Neural cell (in vitro differentiated cells): ENCODE data around the gene IFRD2. TPM values are rescaled to one million over a fixed set of nuclear protein-coding genes. Genes with fewer than 3 reads are reported as not detected.

Source experiments
- H2AFZ ChIP-seq: fragments of 200-600, 300-800 bp; sonication (generic), shearing (Covaris generic); 2 replicates; pipeline ENCODE4 v1.6.0; 2014; ENCODE audit warnings: low read depth, mild to moderate bottlenecking, antibody characterized with exemption, low read length, moderate library complexity
- H3F3A ChIP-seq: fragments of 200-600 bp; shearing (Covaris generic); 2 replicates; pipeline ENCODE4 v1.6.1; 2016; ENCODE audit warnings: mild to moderate bottlenecking, moderate library complexity, mixed read lengths, antibody characterized with exemption, low read length; ENCODE audit not compliant: insufficient read depth, poor library complexity, severe bottlenecking
- H3K27ac ChIP-seq: fragments of 200-600, 300-800 bp; sonication (generic), shearing (Covaris generic); 2 replicates; pipeline ENCODE4 v1.5.1; 2014; ENCODE audit warnings: mild to moderate bottlenecking, low read length, moderate library complexity
- H3K27me3 ChIP-seq: fragments of 300-800, 200-600 bp; sonication (generic), shearing (Covaris generic); 2 replicates; pipeline ENCODE4 v1.6.0; 2014; ENCODE audit warnings: mild to moderate bottlenecking, low read depth, low read length, moderate library complexity; ENCODE audit not compliant: insufficient read depth
- H3K36me3 ChIP-seq: fragments of 300-800, 200-600 bp; sonication (generic), shearing (Covaris generic); 2 replicates; pipeline ENCODE4 v1.5.1; 2014; ENCODE audit warnings: mild to moderate bottlenecking, antibody characterized with exemption, low read length, moderate library complexity; ENCODE audit not compliant: insufficient read depth
- H3K4me2 ChIP-seq: fragments of 300-800, 200-600 bp; sonication (generic), shearing (Covaris generic); 2 replicates; pipeline ENCODE4 v1.6.0; 2014; ENCODE audit warnings: mild to moderate bottlenecking, low read length
- H3K4me3 ChIP-seq: fragments of 300-800, 200-600 bp; sonication (generic), shearing (Covaris generic); 2 replicates; pipeline ENCODE4 v1.5.1; 2014; ENCODE audit warnings: mild to moderate bottlenecking, low read length, moderate library complexity
- H3K79me2 ChIP-seq: fragments of 200-600 bp; shearing (Covaris generic); replicated peaks from 2 replicates; pipeline ENCODE4 v1.6.0; 2014; ENCODE audit warnings: mild to moderate bottlenecking, low read length, moderate library complexity; ENCODE audit not compliant: insufficient read depth
- H3K9ac ChIP-seq: fragments of 300-800, 200-600 bp; sonication (generic), shearing (Covaris generic); 2 replicates; pipeline ENCODE4 v1.6.1; 2016; ENCODE audit warnings: mild to moderate bottlenecking, low read length, mixed read lengths
- H3K9me2 ChIP-seq: fragments of 200-600 bp; shearing (Covaris generic); 2 replicates; pipeline ENCODE4 v1.6.1; 2016; ENCODE audit warnings: mild to moderate bottlenecking, low read length, mixed read lengths; ENCODE audit not compliant: insufficient read depth
- H3K9me3 ChIP-seq: fragments of 200-600, 300-800 bp; sonication (generic), shearing (Covaris generic); 2 replicates; pipeline ENCODE4 v1.6.1; 2016; ENCODE audit warnings: mild to moderate bottlenecking, mixed run types, low read length, moderate library complexity, mixed read lengths
- H4K20me1 ChIP-seq: fragments of 200-600 bp; shearing (Covaris generic); 2 replicates; pipeline ENCODE4 v1.6.1; 2016; ENCODE audit warnings: mild to moderate bottlenecking, mixed run types; ENCODE audit not compliant: insufficient read depth
- CTCF ChIP-seq: fragments of 450-650 bp; IDR thresholded peaks from 2 replicates; pipeline ENCODE4 v1.5.1; 2014; ENCODE audit warnings: antibody characterized with exemption, mild to moderate bottlenecking, moderate library complexity; ENCODE audit not compliant: poor library complexity, severe bottlenecking
- EP300 ChIP-seq: fragments of 450-650 bp; conservative IDR thresholded peaks from 2 replicates; pipeline ENCODE4 v1.6.1; 2014; ENCODE audit warnings: antibody characterized with exemption, mild to moderate bottlenecking, moderate library complexity; ENCODE audit not compliant: poor library complexity, severe bottlenecking
- EZH2 ChIP-seq: fragments of 200-600, 300-800 bp; shearing (Covaris generic), sonication (generic); IDR thresholded peaks from 2 replicates; pipeline ENCODE4 v1.6.1; 2014; ENCODE audit warnings: antibody characterized with exemption, low read length, borderline replicate concordance, mild to moderate bottlenecking; ENCODE audit not compliant: insufficient read depth, poor library complexity, severe bottlenecking
- MXI1 ChIP-seq: fragments of 450-650 bp; conservative IDR thresholded peaks from 2 replicates; pipeline ENCODE4 v1.6.1; 2014; ENCODE audit warnings: antibody characterized with exemption, mild to moderate bottlenecking; ENCODE audit not compliant: poor library complexity, severe bottlenecking
- POLR2AphosphoS5 ChIP-seq: IDR thresholded peaks from 2 replicates; pipeline ENCODE4 v1.6.1; 2012
- RAD21 ChIP-seq: fragments of 450-650 bp; conservative IDR thresholded peaks from 2 replicates; pipeline ENCODE4 v1.6.1; 2014; ENCODE audit warnings: antibody characterized with exemption, mild to moderate bottlenecking, moderate library complexity
- REST ChIP-seq: IDR thresholded peaks from 2 replicates; pipeline ENCODE4 v1.6.1; 2012; ENCODE audit warnings: borderline replicate concordance
- SMC3 ChIP-seq: fragments of 450-650 bp; conservative IDR thresholded peaks from 2 replicates; pipeline ENCODE4 v1.6.1; 2014; ENCODE audit warnings: antibody characterized with exemption, mild to moderate bottlenecking, moderate library complexity; ENCODE audit not compliant: poor library complexity
- TAF1 ChIP-seq: IDR thresholded peaks from 2 replicates; pipeline ENCODE4 v1.6.1; 2012; ENCODE audit warnings: low read depth
- polyA plus RNA-seq: library from polyadenylated mRNA; depleted of rRNA; stranded (reverse); fragments of >200 nt; gene quantifications from 2 replicates; pipeline ENCODE4 v1.2.3, GENCODE V29; 2014

The IFRD2 gene
- polyA plus RNA-seq, 1 donor from 2014 or later, result 41.8 TPM

- Histone ChIP-seq H3K27me3 (no peaks in the 10 kb centered on the region), H3K4me3 (peak overlapping the region; percentile 69), H3K36me3 (peaks cover 5% of the 10 kb centered on the region), H3K79me2 (no peaks in the 10 kb centered on the region), H4K20me1 (no peaks in the 10 kb centered on the region), H3K9ac (peak overlapping the region; percentile 95), H3K9me2 (no peaks in the 10 kb centered on the region), H3K27ac (peak overlapping the region; percentile 90), H2AFZ (no peak overlapping the region), H3K9me3 (no peaks in the 10 kb centered on the region), H3F3A (peaks cover 5% of the 10 kb centered on the region), H3K4me2 (peak overlapping the region; percentile 59)
- TF ChIP-seq POLR2AphosphoS5, result no peak
Measured at GRCh38 chr3:50260942-50261441, 31.2 kb downstream of the IFRD2 start.

- H2AFZ ChIP-seq, result peak overlapping the region; percentile 33
- peak overlapping the region; percentile 59 for H3K4me2 ChIP-seq
- H3K4me3 ChIP-seq, result peak overlapping the region; percentile 69
- peak overlapping the region; percentile 95 for H3K9ac ChIP-seq
- H3K9me3 ChIP-seq, result no peaks in the 10 kb centered on the region
- TF ChIP-seq POLR2AphosphoS5, result peak; percentile 64
- TF ChIP-seq SMC3, result peak; percentile 78
- no peak for TF ChIP-seq TAF1
- peak; percentile 42 for TF ChIP-seq REST
- peak; percentile 52 for TF ChIP-seq MXI1
- TF ChIP-seq EZH2, result no peak
- TF ChIP-seq EP300, result peak; percentile 55
- TF ChIP-seq CTCF, result peak; percentile 98
- TF ChIP-seq RAD21, result peak; percentile 71
- peaks cover 5% of the 10 kb centered on the region for H3K36me3 ChIP-seq
- H3F3A ChIP-seq, result peaks cover 5% of the 10 kb centered on the region
- no peaks in the 10 kb centered on the region for H3K27me3 ChIP-seq
- H4K20me1 ChIP-seq, result no peaks in the 10 kb centered on the region
- H3K9me2 ChIP-seq, result no peaks in the 10 kb centered on the region
- no peaks in the 10 kb centered on the region for H3K79me2 ChIP-seq
- H3K27ac ChIP-seq, result peak overlapping the region; percentile 90
Measured at GRCh38 chr3:50260027-50260941, 31.9 kb downstream of the IFRD2 start.
